C4-2B (cell line): ENCODE measurements around the gene BUD31.
"Not testable (repeated sequence)": the region's sequence is repeated elsewhere in the genome, so short reads cannot be mapped to it uniquely, and the experiment has no call there.

Source experiments
- CTCF ChIP-seq: fragments of 450-650 bp; conservative IDR thresholded peaks from 2 replicates; pipeline ENCODE4 v1.5.1; 2017; ENCODE audit warnings: mild to moderate bottlenecking
- ZFX ChIP-seq: fragments of 450-650 bp; IDR thresholded peaks from 2 replicates; pipeline ENCODE4 v1.6.1; 2017

- not testable (repeated sequence) for TF ChIP-seq CTCF, ZFX
Observed at GRCh38 chr7:99379693-99380031, 29.1 kb upstream of the BUD31 start.
